GM23248 (cell line): ENCODE data around the gene PTOV1.

Source experiments
- EZH2 ChIP-seq: fragments of 200-600 bp; sonication (generic); IDR thresholded peaks from 2 replicates; pipeline ENCODE4 v1.6.1; 2018; ENCODE audit warnings: antibody characterized with exemption, mild to moderate bottlenecking; ENCODE audit not compliant: insufficient read depth, poor library complexity, severe bottlenecking
- EZH2phosphoT487 ChIP-seq: fragments of 200-600 bp; sonication (generic); IDR thresholded peaks from 2 replicates; pipeline ENCODE4 v1.6.1; 2018; ENCODE audit warnings: antibody characterized with exemption, moderate library complexity, mild to moderate bottlenecking, low read depth; ENCODE audit not compliant: insufficient read depth

GRCh38 chr19:49839713-49840112, 11.2 kb upstream of the PTOV1 start:
- no peak for TF ChIP-seq EZH2
- TF ChIP-seq EZH2phosphoT487, result no peak
